Muscle of leg (tissue), 11 donors: ENCODE results near the gene ADI1. TPM values are rescaled to one million over a fixed set of nuclear protein-coding genes. Genes with fewer than 3 reads are reported as not detected.
A peak's percentile ranks its signal among the peaks of the same experiment; 100 is the strongest.
"Not testable (repeated sequence)": the region's sequence is repeated elsewhere in the genome, so short reads cannot be mapped to it uniquely, and the experiment has no call there.

Source experiments
- DNase-seq: peaks from one replicate; pipeline ENCODE4 v3.0.0; 2013
- H3K27ac ChIP-seq: one replicate; pipeline ENCODE4 v1.5.1; 2013; ENCODE audit warnings: mild to moderate bottlenecking, low read length, control low read depth
- H3K27me3 ChIP-seq: one replicate; pipeline ENCODE4 v1.6.1; 2013; ENCODE audit warnings: low read length; ENCODE audit not compliant: control insufficient read depth, insufficient read depth
- H3K36me3 ChIP-seq: one replicate; pipeline ENCODE4 v1.6.1; 2013; ENCODE audit warnings: low read length; ENCODE audit not compliant: control insufficient read depth, insufficient read depth
- H3K4me1 ChIP-seq: one replicate; pipeline ENCODE4 v1.6.1; 2013; ENCODE audit warnings: low read length; ENCODE audit not compliant: control insufficient read depth, insufficient read depth
- H3K4me3 ChIP-seq: one replicate; pipeline ENCODE4 v1.5.1; 2013; ENCODE audit warnings: low read length, control low read depth
- H3K9me3 ChIP-seq: replicated peaks from 2 replicates; pipeline ENCODE4 v1.6.1; 2013; ENCODE audit warnings: low read depth, low read length; ENCODE audit not compliant: control insufficient read depth
- WGBS: methylation state at CpG from one replicate; pipeline ENCODE4 v1.1.5; 2013; ENCODE audit warnings: missing lambda C conversion rate; ENCODE audit not compliant: insufficient coverage; 5-methylcytosine and 5-hydroxymethylcytosine counted together
- polyA plus RNA-seq, 8 donors: library from polyadenylated mRNA; unstranded; fragments of 120-200 nt; gene quantifications; one replicate each; pipeline versions ENCODE4 v1.2.1 to v1.2.3, GENCODE V29; 2013; ENCODE audit warnings: inconsistent platforms in 1 of 8, low replicate concordance in 1 of 8; ENCODE audit not compliant: insufficient read length in 8 of 8, insufficient read depth in 1 of 8
- total RNA-seq: library from RNA; stranded (reverse); fragments of 120-200 nt; gene quantifications from one replicate; pipeline ENCODE4 v1.2.4, GENCODE V29; 2013

ADI1 gene
- total and polyA plus RNA-seq, 9 donors, result 48.5 to 66.1 (median 56.3) TPM

DNA sequence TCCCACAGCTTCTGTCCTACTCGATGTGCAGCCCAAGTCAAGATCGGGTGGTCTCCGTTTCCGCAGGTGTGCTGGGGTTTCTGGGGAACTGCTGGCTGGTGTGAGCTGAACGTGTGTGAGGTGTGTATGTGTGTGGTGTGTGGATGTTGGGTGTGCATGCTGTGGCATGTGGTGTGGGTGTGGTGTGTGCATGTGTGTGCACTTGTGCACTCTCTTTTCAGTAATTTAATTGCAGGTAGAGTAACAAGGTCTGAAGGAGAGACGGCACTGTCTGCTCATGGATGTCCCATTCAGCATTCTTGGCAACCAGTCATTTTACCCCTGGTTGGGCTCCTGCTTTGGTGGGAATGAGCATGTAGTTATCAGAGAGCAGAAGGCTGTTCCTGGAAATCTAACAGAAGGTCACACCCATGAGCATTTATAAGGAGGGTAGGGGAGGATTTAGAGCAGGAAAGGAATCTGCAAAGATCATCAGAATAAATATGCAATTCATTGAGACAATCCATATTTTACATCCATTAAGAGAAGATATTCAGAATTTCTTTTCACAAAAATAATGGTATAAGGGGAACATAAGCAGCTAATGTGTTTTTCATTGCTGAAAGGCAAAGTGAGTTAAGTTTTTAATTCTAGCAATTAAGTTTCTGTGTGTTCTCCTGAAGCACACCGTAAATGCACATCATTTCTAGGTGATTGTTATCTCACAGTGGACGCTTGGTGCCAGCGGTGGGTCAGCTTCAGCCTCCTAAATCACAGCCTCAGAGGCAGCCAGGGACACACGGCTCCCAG is 60.7 kb downstream of the ADI1 start:
- 62% methylated on average over 2 of the region's 10 CpGs for WGBS
- H3K27ac ChIP-seq, result peak overlapping the region; percentile 78
- H3K36me3 ChIP-seq, result peaks cover 47% of the 10 kb centered on the region
- no peak for DNase-seq
- no peaks in the 10 kb centered on the region for H3K9me3 ChIP-seq
- H3K4me1 ChIP-seq, result peaks cover 30% of the 10 kb centered on the region
- H3K27me3 ChIP-seq, result no peaks in the 10 kb centered on the region
- no peak overlapping the region for H3K4me3 ChIP-seq

DNA sequence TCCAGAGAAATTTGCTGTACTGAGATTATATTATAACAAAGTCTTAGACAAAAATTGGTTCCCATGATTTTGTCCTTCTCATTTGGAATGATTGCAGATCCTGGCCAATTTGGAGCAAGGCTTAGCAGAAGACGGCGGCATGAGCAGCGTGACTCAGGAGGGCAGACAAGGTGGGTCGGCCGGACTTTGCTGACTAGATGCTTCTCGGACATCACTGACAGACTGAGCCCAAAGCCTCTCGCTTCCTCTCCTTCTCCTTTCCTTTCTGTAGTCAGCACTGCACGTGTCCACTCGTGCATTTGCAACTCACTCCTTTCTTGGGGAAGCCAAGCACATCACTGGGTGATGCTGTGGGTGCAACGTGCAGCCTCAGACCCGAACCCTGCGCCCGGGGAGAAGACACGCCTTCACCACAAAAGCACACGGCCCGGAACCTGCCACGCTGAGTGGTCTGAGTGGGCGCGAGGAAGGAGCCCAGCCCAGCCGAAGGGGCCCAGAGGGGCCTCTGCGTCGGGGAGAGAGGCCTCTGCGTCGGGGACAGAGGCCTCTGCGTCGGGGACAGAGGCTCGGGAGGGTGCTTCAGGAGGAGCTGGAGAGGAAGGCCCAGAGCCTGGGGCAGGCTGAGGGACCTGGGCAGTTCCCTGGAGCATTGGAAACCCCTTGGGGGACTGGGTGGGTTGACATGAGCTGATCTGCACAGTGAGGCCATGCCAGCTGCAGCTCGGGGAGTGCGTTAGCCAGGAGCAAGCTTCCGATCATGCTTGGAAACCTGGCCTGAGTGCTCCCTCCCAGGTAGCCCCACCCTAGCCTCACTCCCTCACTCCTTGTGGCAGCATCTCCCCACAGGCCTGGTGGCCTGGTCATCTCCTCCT is 61.6 kb downstream of the ADI1 start:
- DNase-seq, result no peak
- Histone ChIP-seq H3K9me3 (no peaks in the 10 kb centered on the region), H3K4me1 (peaks cover 35% of the 10 kb centered on the region), H3K36me3 (peaks cover 42% of the 10 kb centered on the region), H3K27me3 (no peaks in the 10 kb centered on the region), H3K4me3 (no peak overlapping the region), H3K27ac (no peak overlapping the region)
- 85% methylated on average over 29 of the region's 30 CpGs for WGBS

DNA sequence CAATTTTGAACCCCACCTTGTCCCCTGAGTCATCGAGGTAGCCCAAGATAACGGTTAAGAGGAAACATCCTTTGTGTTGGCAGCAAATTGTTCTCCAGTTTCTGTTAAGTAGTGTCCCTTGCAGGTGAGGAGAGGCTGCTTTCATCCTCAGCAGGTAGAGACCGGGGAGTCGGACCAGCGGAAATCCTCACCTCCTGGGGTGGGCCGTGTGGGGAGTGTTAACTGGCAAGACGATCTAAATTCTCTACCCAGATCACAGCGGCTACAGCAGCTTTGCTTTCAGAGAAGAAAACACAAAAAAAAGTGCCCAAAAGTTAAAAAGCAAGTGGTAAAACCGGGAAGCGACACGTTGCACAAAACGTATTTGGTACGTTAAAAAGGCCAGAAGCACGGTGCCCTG is 63.2 kb downstream of the ADI1 start:
- peaks cover 50% of the 10 kb centered on the region for H3K36me3 ChIP-seq
- no peak for DNase-seq
- no peak overlapping the region for H3K27ac ChIP-seq
- peaks cover 42% of the 10 kb centered on the region for H3K4me1 ChIP-seq
- WGBS, result 89% methylated on average over 8 of the region's 14 CpGs
- H3K4me3 ChIP-seq, result no peak overlapping the region
- H3K27me3 ChIP-seq, result no peaks in the 10 kb centered on the region
- no peaks in the 10 kb centered on the region for H3K9me3 ChIP-seq

DNA sequence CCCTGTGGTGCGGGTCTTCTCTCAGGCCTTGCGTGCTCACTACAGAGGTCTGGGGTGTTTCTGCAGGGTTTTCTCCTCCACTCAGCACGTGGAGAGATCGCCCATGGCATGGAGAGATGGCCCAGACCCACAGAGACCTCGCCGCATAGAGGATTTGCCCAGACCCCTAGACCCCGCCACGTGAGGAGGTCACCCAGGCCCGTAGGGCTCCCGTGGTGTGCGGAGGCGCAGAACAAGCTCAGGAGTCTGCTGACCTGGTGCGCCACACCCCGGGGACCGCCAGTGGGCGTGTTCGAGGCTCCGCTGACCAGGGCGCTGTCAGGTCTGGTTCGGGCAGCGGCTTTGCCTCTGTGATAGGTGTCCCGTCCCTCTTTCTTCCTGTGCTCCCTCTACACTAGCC is 64.5 kb downstream of the ADI1 start:
- peaks cover 48% of the 10 kb centered on the region for H3K4me1 ChIP-seq
- H3K9me3 ChIP-seq, result no peaks in the 10 kb centered on the region
- no peak overlapping the region for H3K4me3 ChIP-seq
- DNase-seq, result no peak
- peaks cover 50% of the 10 kb centered on the region for H3K36me3 ChIP-seq
- no peaks in the 10 kb centered on the region for H3K27me3 ChIP-seq
- H3K27ac ChIP-seq, result no peak overlapping the region
- 96% methylated on average over 18 of the region's 22 CpGs for WGBS

DNA sequence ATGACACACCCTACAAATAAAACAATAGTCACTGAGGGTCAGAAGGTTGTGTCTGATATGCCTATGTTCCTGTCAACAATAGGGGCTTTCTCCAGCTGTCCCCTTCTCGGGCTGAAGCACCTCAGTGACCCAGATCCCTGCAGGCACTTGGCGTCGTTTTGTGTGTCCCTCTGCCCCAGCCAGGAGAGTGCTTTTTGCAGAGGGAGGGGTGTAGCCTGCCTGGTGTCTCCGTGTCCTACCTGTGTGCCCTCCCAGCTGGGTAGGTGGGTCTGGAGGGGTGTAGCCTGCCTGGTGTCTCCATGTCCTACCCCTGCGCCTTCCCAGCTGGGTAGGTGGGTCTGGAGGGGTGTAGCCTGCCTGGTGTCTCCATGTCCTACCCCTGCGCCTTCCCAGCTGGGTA is 65.3 kb downstream of the ADI1 start:
- H3K27ac ChIP-seq, result not testable (repeated sequence)

DNA sequence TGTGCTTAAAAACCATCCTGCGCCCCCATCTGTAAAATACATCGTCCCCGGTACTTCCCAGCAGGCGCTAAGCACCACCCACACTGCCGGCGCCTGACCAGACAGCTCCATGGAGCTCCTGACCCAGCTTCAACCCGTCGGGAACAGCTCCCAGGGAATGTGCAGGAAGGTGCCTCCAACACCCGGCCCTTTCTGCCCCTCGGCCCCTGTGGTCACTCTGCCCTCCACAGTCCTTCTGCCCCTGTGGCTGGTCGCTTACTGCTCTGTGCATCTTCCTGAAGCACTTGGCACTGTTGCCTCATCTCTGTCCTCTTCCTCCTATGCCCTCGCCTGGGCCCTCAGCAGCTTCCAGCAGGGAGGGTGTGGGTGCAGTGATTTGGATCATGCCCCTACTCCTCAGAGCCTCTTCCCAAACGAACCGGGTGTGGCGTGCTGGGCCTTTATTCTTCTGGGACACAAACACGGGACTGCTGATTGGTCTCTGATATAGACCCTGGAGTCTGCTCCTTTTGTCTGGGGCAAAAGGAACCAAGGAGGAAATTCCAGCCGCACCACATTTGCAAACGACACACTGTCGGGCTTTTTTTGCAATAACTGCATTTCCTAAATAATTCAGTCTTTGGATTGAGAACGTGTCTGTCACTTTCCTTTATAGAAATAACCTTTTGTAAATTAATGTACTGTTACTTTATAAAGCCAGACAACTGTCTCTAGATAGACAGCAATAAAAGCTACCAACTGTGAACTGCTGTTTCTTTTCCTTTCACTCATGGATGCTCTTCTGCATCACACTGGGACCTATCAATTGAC is 65.9 kb downstream of the ADI1 start:
- Histone ChIP-seq H3K9me3 (no peaks in the 10 kb centered on the region), H3K4me1 (peaks cover 45% of the 10 kb centered on the region), H3K27me3 (no peaks in the 10 kb centered on the region), H3K27ac (peak overlapping the region; percentile 29), H3K4me3 (no peak overlapping the region), H3K36me3 (peaks cover 48% of the 10 kb centered on the region)
- peak; percentile 70 for DNase-seq
- 63% methylated on average over 14 of the region's 20 CpGs for WGBS

More for the DNA sequence above, 65.3 kb downstream of the ADI1 start:
- H3K9me3 ChIP-seq, H3K27me3 ChIP-seq, H3K4me3 ChIP-seq, DNase-seq: not testable (repeated sequence)
- Histone ChIP-seq H3K4me1 (peaks cover 48% of the 10 kb centered on the region), H3K36me3 (peaks cover 50% of the 10 kb centered on the region)
- no CpG with 5 or more reads among the region's 6 CpGs for WGBS

DNA sequence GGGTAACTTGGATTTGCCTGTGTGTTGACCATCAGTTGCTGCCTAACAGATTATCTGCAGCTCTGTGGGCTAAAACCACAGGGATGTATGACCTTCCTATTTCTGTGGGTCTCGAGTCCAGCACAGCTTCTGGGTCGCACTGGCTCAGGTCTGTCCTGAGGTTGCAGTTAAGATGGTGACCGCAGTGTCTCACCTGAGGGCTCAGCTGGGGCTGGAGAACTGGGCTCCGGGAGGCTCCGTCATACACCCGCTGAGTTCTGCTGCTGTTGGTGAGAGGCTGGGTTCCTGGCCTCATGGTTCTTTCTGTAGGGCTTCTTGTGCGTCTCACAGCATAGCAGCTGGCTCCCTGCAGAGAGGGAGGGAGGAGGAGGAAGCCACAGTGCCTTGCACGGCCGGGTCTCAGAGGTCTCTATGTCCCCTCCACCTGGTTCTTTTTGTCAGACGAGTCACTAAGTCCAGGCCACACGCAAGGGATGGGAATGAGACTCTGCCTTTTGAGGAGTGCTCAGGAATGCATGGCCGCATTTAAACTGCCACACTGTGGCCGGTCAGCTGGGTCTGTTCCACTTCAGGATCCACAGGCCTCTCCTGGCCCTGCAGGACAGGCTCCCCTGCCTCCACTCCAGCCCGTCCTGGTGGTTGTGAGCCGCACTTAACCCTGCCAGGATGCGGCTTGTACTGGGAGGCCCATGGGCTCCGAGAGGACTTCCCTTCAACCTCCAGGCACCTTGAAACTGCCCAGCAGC is 67.2 kb downstream of the ADI1 start:
- H3K9me3 ChIP-seq, result no peaks in the 10 kb centered on the region
- H3K36me3 ChIP-seq, result peaks cover 44% of the 10 kb centered on the region
- H3K27me3 ChIP-seq, result no peaks in the 10 kb centered on the region
- no peak overlapping the region for H3K4me3 ChIP-seq
- peaks cover 54% of the 10 kb centered on the region for H3K4me1 ChIP-seq
- whole genome bisulfite sequencing, result 79% methylated on average over 16 of the region's 17 CpGs
- peak overlapping the region; percentile 80 for H3K27ac ChIP-seq
- DNase-seq, result peak; percentile 51

DNA sequence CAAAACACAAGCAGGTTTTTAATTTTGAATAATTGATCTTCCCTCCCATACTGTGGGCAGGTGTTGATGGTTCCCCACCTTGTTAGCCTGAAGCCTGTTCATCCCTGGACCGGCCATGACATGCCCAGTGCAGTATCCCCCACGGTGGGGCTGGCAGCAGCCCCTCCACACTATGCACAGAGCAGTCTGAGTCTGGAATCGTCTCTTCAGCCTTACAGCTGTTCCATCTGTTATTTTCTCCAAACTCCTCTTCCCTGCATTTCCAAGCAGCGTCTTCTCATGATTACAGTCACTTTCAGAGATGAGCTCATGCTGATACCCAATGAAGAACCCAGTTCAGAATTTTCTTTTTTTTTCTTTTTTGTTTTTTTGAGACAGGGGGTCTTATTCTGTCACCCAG is 68.2 kb downstream of the ADI1 start:
- WGBS, result 69% methylated on average over 3 of the region's 4 CpGs
- Histone ChIP-seq H3K9me3 (no peaks in the 10 kb centered on the region), H3K27ac (peak overlapping the region; percentile 80), H3K4me1 (peaks cover 55% of the 10 kb centered on the region), H3K27me3 (no peaks in the 10 kb centered on the region), H3K36me3 (peaks cover 44% of the 10 kb centered on the region), H3K4me3 (no peak overlapping the region)
- DNase-seq, result no peak

DNA sequence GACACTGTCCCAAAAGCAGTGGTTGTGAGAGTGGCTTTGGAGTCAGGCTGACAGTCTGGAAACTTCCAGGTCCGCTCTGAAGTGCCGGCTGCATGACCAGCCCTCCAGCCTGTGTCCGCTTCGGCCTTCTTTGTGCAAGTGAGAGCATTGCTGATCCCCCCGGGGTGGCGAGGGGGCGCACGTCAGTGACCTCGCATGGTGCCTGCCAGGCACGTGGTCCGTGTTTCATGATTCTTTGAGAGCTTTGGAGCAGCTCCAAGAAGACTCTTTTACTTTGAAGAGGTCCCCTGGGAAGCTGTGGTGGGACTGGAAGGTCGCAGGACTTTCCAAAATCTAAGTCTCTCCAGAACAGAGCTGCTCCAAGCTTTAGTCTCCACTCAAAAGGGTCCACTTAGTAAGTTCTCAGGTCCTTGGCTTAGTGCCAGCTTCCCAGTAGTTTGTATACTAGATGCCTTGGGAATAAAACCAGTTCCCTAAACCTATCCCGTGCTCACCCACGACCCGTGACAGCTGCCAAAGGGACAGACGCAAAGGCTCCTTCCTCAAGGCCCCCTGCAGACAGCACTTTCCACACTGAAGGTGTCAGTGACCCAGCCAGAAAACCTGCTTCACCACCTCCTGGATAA is 68.8 kb downstream of the ADI1 start:
- Histone ChIP-seq H3K4me3 (no peak overlapping the region), H3K36me3 (peaks cover 45% of the 10 kb centered on the region), H3K27me3 (no peaks in the 10 kb centered on the region), H3K9me3 (no peaks in the 10 kb centered on the region), H3K27ac (peak overlapping the region; percentile 5), H3K4me1 (peaks cover 55% of the 10 kb centered on the region)
- peak; percentile 42 for DNase-seq
- 70% methylated on average over 11 of the region's 16 CpGs for WGBS
